HepG2 (cell line): ENCODE measurements around the gene TIAM2.

Experiments used
- HMG20B ChIP-seq: conservative IDR thresholded peaks from 2 replicates; pipeline ENCODE4 v1.6.1; 2016; ENCODE audit warnings: missing genetic modification reagents, missing compliant biosample characterization
- IRF2 ChIP-seq: IDR thresholded peaks from 2 replicates; pipeline ENCODE4 v1.6.1; 2018; ENCODE audit warnings: missing genetic modification reagents, missing compliant biosample characterization
- KLF16 ChIP-seq, 2 experiments: sonication (generic) in 1 of 2; formaldehyde crosslinking in 1 of 2; IDR thresholded peaks; 2 replicates each; pipeline versions ENCODE4 v1.6.1 to v1.8.0; 2016 to 2023; ENCODE audit warnings: missing genetic modification reagents in 2 of 2, missing compliant biosample characterization in 1 of 2
- MXD4 ChIP-seq: IDR thresholded peaks from 2 replicates; pipeline ENCODE4 v1.6.1; 2016; ENCODE audit warnings: mild to moderate bottlenecking, missing biosample characterization, missing genetic modification reagents
- POLR2A ChIP-seq, 2 experiments: IDR thresholded peaks; 2 replicates each; pipeline ENCODE4 v1.6.1; 2011; ENCODE audit warnings: low read depth in 2 of 2, low read length in 2 of 2, mild to moderate bottlenecking in 1 of 2, moderate library complexity in 1 of 2; ENCODE audit not compliant: insufficient read depth in 1 of 2
- TAF1 ChIP-seq: sonication (generic); formaldehyde crosslinking; IDR thresholded peaks from 2 replicates; pipeline ENCODE4 v1.4.0; 2020; ENCODE audit warnings: missing genetic modification reagents
- YY1 ChIP-seq: IDR thresholded peaks from 2 replicates; pipeline ENCODE4 v1.6.1; 2011; ENCODE audit warnings: low read length, low read depth, moderate library complexity, mild to moderate bottlenecking; ENCODE audit not compliant: insufficient read depth, insufficient replicate concordance
- ZNF18 ChIP-seq: sonication (generic); formaldehyde crosslinking; IDR thresholded peaks from 2 replicates; pipeline ENCODE4 v1.8.0; 2022; ENCODE audit warnings: mild to moderate bottlenecking, missing genetic modification reagents; ENCODE audit not compliant: insufficient replicate concordance
- ZNF274 ChIP-seq: sonication (generic); formaldehyde crosslinking; IDR thresholded peaks from 2 replicates; pipeline ENCODE4 v1.5.1; 2020; ENCODE audit warnings: mild to moderate bottlenecking, missing genetic modification reagents
- ZNF564 ChIP-seq: sonication (generic); formaldehyde crosslinking; IDR thresholded peaks from 2 replicates; pipeline ENCODE4 v1.8.1; 2023; ENCODE audit warnings: mild to moderate bottlenecking, missing genetic modification reagents

DNA sequence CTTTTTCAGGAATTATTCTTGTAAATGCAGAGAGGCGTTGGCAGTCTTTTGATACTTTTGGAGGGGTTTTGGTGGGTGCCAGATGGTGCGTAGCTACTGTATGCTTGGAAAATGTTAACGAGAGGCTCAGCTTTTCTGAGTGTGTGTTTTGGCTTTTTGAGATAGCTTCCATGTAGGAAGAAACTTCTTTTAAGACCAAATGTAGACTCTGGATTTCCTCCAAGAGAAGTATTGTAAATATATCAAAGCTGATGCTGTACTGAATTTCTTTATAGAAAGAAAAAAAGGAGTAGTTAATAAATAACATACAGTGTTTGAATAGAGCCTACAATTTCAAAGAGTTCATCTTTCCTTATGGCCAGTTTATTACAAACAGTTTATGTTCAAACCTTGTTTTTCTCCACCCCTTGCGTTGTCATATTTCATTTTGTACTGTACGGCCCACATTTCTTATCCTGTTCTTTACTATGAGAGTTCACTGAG is 16.7 kb downstream of the TIAM2 start:
- no peak for TF ChIP-seq ZNF274 (CRISPR knock-in tag)
- no peak for TF ChIP-seq HMG20B (CRISPR knock-in tag)
- no peak for TF ChIP-seq ZNF18 (CRISPR knock-in tag)
- TF ChIP-seq YY1 = no peak
- TF ChIP-seq ZNF564 (CRISPR knock-in tag) = no peak
- no peak for TF ChIP-seq TAF1 (CRISPR knock-in tag)
- TF ChIP-seq MXD4 (CRISPR knock-in tag) = no peak
- no peak for TF ChIP-seq KLF16 (CRISPR knock-in tag; IDR thresholded peaks at IDR 0.05)
- no peak for TF ChIP-seq POLR2A (IDR thresholded peaks at IDR 0.05; ENCODE audit: insufficient read depth in 1 of 2, low read depth in 2 of 2, low read length in 2 of 2)
- TF ChIP-seq IRF2 (CRISPR knock-in tag) = no peak
